IMR-90 (cell line): ENCODE results near the gene KCNH2. TPM values are rescaled to one million over a fixed set of nuclear protein-coding genes. Genes with fewer than 3 reads are reported as not detected.

Experiments
- ATAC-seq: fragments of 200-7000 bp; cut with Tn5 transposase; 2 replicates; pipeline ENCODE4 v1.9.1; 2020; ENCODE audit warnings: low read depth, mild to moderate bottlenecking, moderate library complexity
- BruUV-seq: library from RNA; stranded (reverse); fragments of 400-500 nt; replicated peaks from 2 replicates; lab custom pipeline; 2021; lab: Mats Ljungman, UMichigan
- CTCF ChIA-PET: fragments of 300-600 bp; formaldehyde crosslinking; extraction: SDS; loops from one replicate; lab custom pipeline; 2021; ENCODE audit warnings: antibody characterized with exemption; lab: Yijun Ruan, JAX
- POLR2A ChIA-PET: fragments of 300-600 bp; sonication (Branson Sonifier 250); formaldehyde crosslinking; loops from one replicate; lab custom pipeline; 2022; ENCODE audit warnings: antibody characterized with exemption; ENCODE audit not compliant: unreplicated experiment; lab: Charles Lee
- DNase-seq: peaks from one replicate; pipeline ENCODE4 v3.0.0; 2013
- H2AFZ ChIP-seq: replicated peaks from 2 replicates; pipeline ENCODE3; 2013; ENCODE audit warnings: low read length, mild to moderate bottlenecking; ENCODE audit not compliant: poor library complexity
- H2AK5ac ChIP-seq: 2 replicates; pipeline ENCODE4 v1.6.1; 2013; ENCODE audit warnings: low read depth, low read length, inconsistent platforms
- H2AK9ac ChIP-seq: replicated peaks from 2 replicates; pipeline ENCODE3; 2013; ENCODE audit warnings: mild to moderate bottlenecking, low read depth, low read length, moderate library complexity; ENCODE audit not compliant: poor library complexity
- H2BK120ac ChIP-seq: 2 replicates; pipeline ENCODE4 v1.6.1; 2013; ENCODE audit warnings: low read depth, low read length, inconsistent platforms
- H2BK15ac ChIP-seq: 3 replicates; pipeline ENCODE4 v1.6.1; 2013; ENCODE audit warnings: low read depth, low read length, inconsistent platforms
- H2BK20ac ChIP-seq: 2 replicates; pipeline ENCODE4 v1.6.1; 2013; ENCODE audit warnings: low read depth, mild to moderate bottlenecking, inconsistent platforms, low read length, moderate library complexity
- H2BK5ac ChIP-seq: 2 replicates; pipeline ENCODE4 v1.6.1; 2013; ENCODE audit warnings: mild to moderate bottlenecking, low read depth, low read length, inconsistent platforms; ENCODE audit not compliant: poor library complexity, severe bottlenecking
- H3K14ac ChIP-seq: replicated peaks from 2 replicates; pipeline ENCODE4 v1.6.1; 2013; ENCODE audit warnings: low read depth, low read length, inconsistent platforms
- H3K18ac ChIP-seq: 2 replicates; pipeline ENCODE4 v1.6.1; 2013; ENCODE audit warnings: low read depth, low read length, control low read depth
- H3K23ac ChIP-seq: 2 replicates; pipeline ENCODE4 v1.6.1; 2013; ENCODE audit warnings: low read depth, low read length, inconsistent platforms
- H3K27ac ChIP-seq: 2 replicates; pipeline ENCODE4 v1.5.1; 2013; ENCODE audit warnings: mild to moderate bottlenecking, control low read depth, low read length; ENCODE audit not compliant: insufficient read depth
- H3K27me3 ChIP-seq: 2 replicates; pipeline ENCODE4 v1.6.1; 2013; ENCODE audit warnings: low read length; ENCODE audit not compliant: control insufficient read depth, insufficient read depth
- H3K36me3 ChIP-seq: 2 replicates; pipeline ENCODE4 v1.6.1; 2013; ENCODE audit warnings: low read length, mixed read lengths; ENCODE audit not compliant: control insufficient read depth, insufficient read depth
- H3K4ac ChIP-seq: 2 replicates; pipeline ENCODE4 v1.6.1; 2013; ENCODE audit warnings: low read depth, low read length, inconsistent platforms
- H3K4me1 ChIP-seq: 2 replicates; pipeline ENCODE4 v1.6.1; 2013; ENCODE audit warnings: low read length, mixed read lengths; ENCODE audit not compliant: control insufficient read depth, insufficient read depth
- H3K4me2 ChIP-seq: 2 replicates; pipeline ENCODE4 v1.6.1; 2013; ENCODE audit warnings: low read depth, mild to moderate bottlenecking, control low read depth, low read length, moderate library complexity
- H3K4me3 ChIP-seq: 2 replicates; pipeline ENCODE4 v1.5.1; 2013; ENCODE audit warnings: low read depth, mild to moderate bottlenecking, control low read depth, low read length, moderate library complexity; ENCODE audit not compliant: insufficient read depth
- H3K56ac ChIP-seq: 2 replicates; pipeline ENCODE4 v1.6.1; 2013; ENCODE audit warnings: low read length, inconsistent platforms; ENCODE audit not compliant: insufficient read depth; ENCODE audit errors: extremely low read depth
- H3K79me1 ChIP-seq, 2 experiments: 2 replicates each; pipeline ENCODE4 v1.6.1; 2013; ENCODE audit warnings: low read length in 2 of 2, inconsistent platforms in 1 of 2, low read depth in 1 of 2
- H3K9ac ChIP-seq: 2 replicates; pipeline ENCODE4 v1.6.1; 2013; ENCODE audit warnings: low read depth, low read length, control low read depth
- H3K9me1 ChIP-seq: 2 replicates; pipeline ENCODE4 v1.6.1; 2013; ENCODE audit warnings: low read length, inconsistent platforms; ENCODE audit not compliant: insufficient read depth
- H3K9me3 ChIP-seq: 2 replicates; pipeline ENCODE4 v1.6.1; 2013; ENCODE audit warnings: low read length; ENCODE audit not compliant: control insufficient read depth, insufficient read depth
- H4K20me1 ChIP-seq: 2 replicates; pipeline ENCODE4 v1.6.1; 2013; ENCODE audit warnings: low read length, inconsistent platforms; ENCODE audit not compliant: insufficient read depth
- H4K5ac ChIP-seq: 2 replicates; pipeline ENCODE4 v1.6.1; 2013; ENCODE audit warnings: mild to moderate bottlenecking, low read depth, low read length, control low read depth
- H4K8ac ChIP-seq, 2 experiments: 2 replicates each; pipeline ENCODE4 v1.6.1; 2013; ENCODE audit warnings: low read depth in 2 of 2, low read length in 2 of 2, control low read depth in 1 of 2, inconsistent platforms in 1 of 2
- H4K91ac ChIP-seq: 2 replicates; pipeline ENCODE4 v1.6.1; 2013; ENCODE audit warnings: low read depth, low read length, inconsistent platforms; ENCODE audit not compliant: insufficient read depth
- FOS ChIP-seq: fragments of 150-350 bp; IDR thresholded peaks from 2 replicates; pipeline ENCODE4 v1.6.1; 2016; ENCODE audit warnings: low read depth, low read length
- MAZ ChIP-seq: IDR thresholded peaks from 2 replicates; pipeline ENCODE4 v1.6.1; 2012; ENCODE audit warnings: low read depth, mild to moderate bottlenecking, low read length, improper control_type of control experiment, moderate library complexity, borderline replicate concordance
- WGBS, 2 experiments: methylation state at CpG; one replicate each; pipeline versions ENCODE4 v1.1.5 to v1.1.7; 2013; ENCODE audit warnings: missing lambda C conversion rate in 2 of 2; ENCODE audit not compliant: insufficient read length in 1 of 2; ENCODE audit errors: extremely low coverage in 2 of 2; 5-methylcytosine and 5-hydroxymethylcytosine counted together
- dilution Hi-C: fragments of 300-500 bp; cut with HindIII; formaldehyde crosslinking; loops from one replicate; pipeline ENCODE4 v1.14.3; 2018; ENCODE audit warnings: low sequenced_read_pairs; ENCODE audit not compliant: unreplicated experiment
- in situ Hi-C: fragments of 300-500 bp; cut with MboI; formaldehyde crosslinking; loops from 3 replicates; pipeline ENCODE4 v1.14.3; 2019; ENCODE audit warnings: low sequenced_read_pairs, inconsistent platforms, mixed read lengths
- intact Hi-C: fragments of 100-400 bp; cut with micrococcal nuclease; formaldehyde crosslinking; loops from 2 replicates; pipeline ENCODE4 v1.10.0; 2022
- polyA plus RNA-seq, 3 experiments: library from polyadenylated mRNA; depleted of rRNA; stranded (reverse); fragments of >200 nt; gene quantifications; 2 replicates each; pipeline ENCODE4 v1.2.3, GENCODE V29; 2012; ENCODE audit warnings: low replicate concordance in 1 of 3
- total RNA-seq: library from RNA; depleted of rRNA; stranded (reverse); fragments of >200 nt; gene quantifications from 2 replicates; pipeline ENCODE4 v1.2.3, GENCODE V29; 2012

Gene KCNH2
- total and polyA plus RNA-seq, 2 of the 4 experiments (the other 2 are of a cell fraction) = 0.90 to 2.1 TPM

- H3K36me3 ChIP-seq = no peaks in the 10 kb centered on the region
- no TSS peak for BruUV-seq
- no peak overlapping the region for H3K18ac ChIP-seq
- no peak overlapping the region for H2BK15ac ChIP-seq
- 20% methylated on average over 3 of the region's 7 CpGs; no CpG with 5 or more reads in 1 of the 2 experiments for WGBS, 2 experiments
- H2BK5ac ChIP-seq = no peak overlapping the region
- no peaks in the 10 kb centered on the region for H3K9me1 ChIP-seq
- no peak overlapping the region for H2BK120ac ChIP-seq
- no peak overlapping the region for H2AK9ac ChIP-seq
- no peak overlapping the region for H3K4ac ChIP-seq
- POLR2A ChIA-PET = no interaction called here
- H3K4me1 ChIP-seq = peaks cover 9% of the 10 kb centered on the region; the same call in 1 of the 2 replicates
- in situ Hi-C loops (no loop called here), intact Hi-C loops (loop anchor here (5.0 kb wide), 1 partner anchor 102 kb away; no protein-coding TSS in a partner anchor), dilution Hi-C loops (no loop called here)
- H2AFZ ChIP-seq = peak overlapping the region; percentile 57
- H4K8ac ChIP-seq = no peak overlapping the region
- no peaks in the 10 kb centered on the region for H4K20me1 ChIP-seq
- ATAC-seq = no peak
- H3K27me3 ChIP-seq = peaks cover 20% of the 10 kb centered on the region
- no peak overlapping the region for H3K4me3 ChIP-seq
- DNase-seq = no peak
- H3K27ac ChIP-seq = no peak overlapping the region
- H3K79me1 ChIP-seq = no peaks in the 10 kb centered on the region
- H3K56ac ChIP-seq = no peak overlapping the region
- no peak overlapping the region for H3K9ac ChIP-seq
- H3K4me2 ChIP-seq = no peak overlapping the region
- H2AK5ac ChIP-seq = no peak overlapping the region
- H4K5ac ChIP-seq = no peak overlapping the region
- H2BK20ac ChIP-seq = no peak overlapping the region
- no peaks in the 10 kb centered on the region for H3K9me3 ChIP-seq
- H4K91ac ChIP-seq = no peak overlapping the region
- CTCF ChIA-PET = no interaction called here
- TF ChIP-seq FOS = no peak
- no peak for TF ChIP-seq MAZ
- no peak overlapping the region for H3K23ac ChIP-seq
- H3K14ac ChIP-seq = no peak overlapping the region
These were observed 31.9 kb upstream of the KCNH2 start for GRCh38 chr7:151010037-151010306.
